CD4-positive, alpha-beta T cell (primary cell): Measurements from ENCODE around the gene LMX1B. TPM values are rescaled to one million over a fixed set of nuclear protein-coding genes. Genes with fewer than 3 reads are reported as not detected.

ENCODE experiments used
- ATAC-seq: fragments of 200-7000 bp; cut with Tn5 transposase; one replicate; pipeline ENCODE4 v1.10.0; 2022; ENCODE audit warnings: mild to moderate bottlenecking; ENCODE audit not compliant: poor library complexity
- CTCF ChIA-PET: fragments of 350-600 bp; sonication (Branson Sonifier 250); formaldehyde crosslinking; loops from one replicate; lab custom pipeline; 2021; ENCODE audit warnings: antibody characterized with exemption, inconsistent platforms; lab: Charles Lee
- POLR2A ChIA-PET: fragments of 350-600 bp; sonication (Branson Sonifier 250); formaldehyde crosslinking; loops from one replicate; lab custom pipeline; 2021; ENCODE audit warnings: antibody characterized with exemption, inconsistent platforms; lab: Charles Lee
- DNase-seq, 14 experiments: peaks; one replicate each; pipeline ENCODE4 v3.0.0-alpha.2; 2013 to 2020; ENCODE audit warnings: mixed read lengths in 2 of 14
- H3K27ac ChIP-seq, 2 donors: one replicate each; pipeline versions ENCODE4 v1.5.1 to v1.7.0; 2013; ENCODE audit warnings: low read length in 2 of 2, low read depth in 1 of 2, mild to moderate bottlenecking in 1 of 2
- H3K27me3 ChIP-seq, 2 experiments: 1 replicate in 1 of 2; 2 replicates in 1 of 2; pipeline versions ENCODE4 v1.6.1 to v1.7.0; 2013; ENCODE audit warnings: low read length in 2 of 2, control low read depth in 1 of 2, mild to moderate bottlenecking in 1 of 2, moderate library complexity in 1 of 2; ENCODE audit not compliant: insufficient read depth in 2 of 2, control insufficient read depth in 1 of 2
- H3K36me3 ChIP-seq: one replicate; pipeline ENCODE4 v1.6.1; 2013; ENCODE audit warnings: low read length, control low read depth; ENCODE audit not compliant: insufficient read depth
- H3K4me1 ChIP-seq: one replicate; pipeline ENCODE4 v1.6.1; 2013; ENCODE audit warnings: low read length, control low read depth; ENCODE audit not compliant: insufficient read depth
- H3K4me3 ChIP-seq: one replicate; pipeline ENCODE4 v1.5.1; 2013; ENCODE audit warnings: mild to moderate bottlenecking, low read length, moderate library complexity
- H3K9me3 ChIP-seq, 2 experiments: 1 replicate in 1 of 2; 2 replicates in 1 of 2; pipeline versions ENCODE4 v1.6.1 to v1.7.0; 2013; ENCODE audit warnings: low read length in 2 of 2, mild to moderate bottlenecking in 2 of 2, control low read depth in 1 of 2, moderate library complexity in 1 of 2; ENCODE audit not compliant: control insufficient read depth in 1 of 2, insufficient read depth in 1 of 2
- H3K27ac Mint-ChIP-seq: one replicate; pipeline ENCODE4 v1.8.0; 2020; ENCODE audit warnings: mixed read lengths
- H3K27me3 Mint-ChIP-seq: one replicate; pipeline ENCODE4 v1.8.0; 2021; ENCODE audit warnings: mixed read lengths
- H3K36me3 Mint-ChIP-seq: one replicate; pipeline ENCODE4 v1.8.0; 2021; ENCODE audit warnings: low read depth, mixed read lengths
- H3K4me1 Mint-ChIP-seq: one replicate; pipeline ENCODE4 v1.8.0; 2021; ENCODE audit warnings: low read depth, mixed read lengths
- H3K4me3 Mint-ChIP-seq: one replicate; pipeline ENCODE4 v1.8.0; 2020; ENCODE audit warnings: mild to moderate bottlenecking, mixed read lengths
- H3K9me3 Mint-ChIP-seq: one replicate; pipeline ENCODE4 v1.8.0; 2020; ENCODE audit warnings: mixed read lengths
- CTCF ChIP-seq: fragments of 200-600 bp; IDR thresholded peaks from one replicate; pipeline ENCODE4 v1.8.0; 2022; ENCODE audit warnings: antibody characterized with exemption, mild to moderate bottlenecking
- intact Hi-C, 2 experiments: fragments of 100-400 bp; cut with DNase I in 1 of 2; cut with micrococcal nuclease in 1 of 2; formaldehyde crosslinking; loops; one replicate each; pipeline versions ENCODE4 v1.15.1 to v1.9.0; 2023 to 2025; cut with DNase I, micrococcal nuclease
- total RNA-seq, 174 experiments: library from RNA in 2 of 174; stranded (reverse) in 2 of 174; gene quantifications; one replicate each; pipeline ENCODE4 v1.2.3 and lab custom pipeline; 2021 to 2026

Gene LMX1B
- total RNA-seq, 2 experiments from 2014 or later, result not detected

GRCh38 chr9:126733005-126733404 is 119.3 kb downstream of the LMX1B start:
- TF ChIP-seq CTCF, result no peak
- H3K4me1 Mint-ChIP-seq, result no peaks in the 10 kb centered on the region
- DNase-seq (no peak), ATAC-seq (no peak)
- intact Hi-C loops, result no loop called here
- ChIA-PET CTCF (interaction anchor here (1.3 to 1.5 kb wide), 2 partner anchors 42 to 49 kb away, joined by 3 to 4 read pairs; no protein-coding TSS in a partner anchor), POLR2A (interaction anchor here (4.5 kb wide), 1 partner anchor 10 kb away, joined by 16 read pairs; no protein-coding TSS in a partner anchor)
- peaks cover 0 to 17% of the 10 kb centered on the region in 2 experiments for H3K9me3 ChIP-seq
- H3K4me1 ChIP-seq, result no peaks in the 10 kb centered on the region
- H3K4me3 Mint-ChIP-seq, result no peak overlapping the region
- no peaks in the 10 kb centered on the region for H3K36me3 ChIP-seq
- no peak overlapping the region for H3K4me3 ChIP-seq
- peaks cover 0 to 4% of the 10 kb centered on the region in 2 experiments for H3K27me3 ChIP-seq
- H3K27ac ChIP-seq, result no peak overlapping the region
- H3K36me3 Mint-ChIP-seq, result no peaks in the 10 kb centered on the region
- H3K27me3 Mint-ChIP-seq, result no peaks in the 10 kb centered on the region
- no peak overlapping the region for H3K27ac Mint-ChIP-seq
- H3K9me3 Mint-ChIP-seq, result peaks cover 12% of the 10 kb centered on the region

- no peak for TF ChIP-seq CTCF
- CTCF ChIA-PET, result interaction anchor here (2.7 kb wide), 1 partner anchor 29 kb away, joined by 12 read pairs; no protein-coding TSS in a partner anchor
- peaks cover 0 to 4% of the 10 kb centered on the region in 2 experiments for H3K27me3 ChIP-seq
- no peaks in the 10 kb centered on the region for H3K4me1 ChIP-seq
- H3K4me3 ChIP-seq, result no peak overlapping the region
- Mint-ChIP-seq H3K4me3 (no peak overlapping the region), H3K36me3 (no peaks in the 10 kb centered on the region), H3K9me3 (peaks cover 12% of the 10 kb centered on the region), H3K27me3 (no peaks in the 10 kb centered on the region), H3K27ac (no peak overlapping the region), H3K4me1 (no peaks in the 10 kb centered on the region)
- peaks cover 0 to 17% of the 10 kb centered on the region in 2 experiments for H3K9me3 ChIP-seq
- ATAC-seq, result no peak
- POLR2A ChIA-PET, result interaction anchor here (4.5 kb wide), 1 partner anchor 11 kb away, joined by 16 read pairs; no protein-coding TSS in a partner anchor
- no peak for DNase-seq
- H3K27ac ChIP-seq, result no peak overlapping the region
- no peaks in the 10 kb centered on the region for H3K36me3 ChIP-seq
- intact Hi-C loops, result no loop called here
These were observed 121.1 kb downstream of the LMX1B start for GRCh38 chr9:126734877-126735276.

DNA sequence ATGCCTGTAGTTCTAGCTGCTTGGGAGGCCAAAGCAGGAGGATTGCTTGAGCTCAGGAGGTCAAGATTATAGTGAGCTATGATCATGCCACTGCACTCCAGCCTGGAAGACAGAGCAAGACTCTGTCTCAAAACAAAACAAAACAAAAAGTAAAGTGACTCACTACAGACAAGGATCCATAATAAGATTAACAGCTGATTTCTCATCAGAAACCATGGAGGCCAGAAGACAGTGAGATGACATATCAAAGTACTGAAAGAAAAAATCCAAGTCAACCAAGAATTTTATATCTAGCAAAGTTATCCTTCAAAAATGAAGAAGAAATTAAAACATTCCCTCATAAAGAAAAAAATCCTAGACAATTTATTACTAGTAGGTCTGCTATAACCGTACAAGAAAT is 121.8 kb downstream of the LMX1B start:
- H3K4me3 ChIP-seq, result no peak overlapping the region
- Mint-ChIP-seq H3K9me3 (peaks cover 12% of the 10 kb centered on the region), H3K36me3 (no peaks in the 10 kb centered on the region), H3K27ac (no peak overlapping the region), H3K4me1 (no peaks in the 10 kb centered on the region), H3K27me3 (no peaks in the 10 kb centered on the region), H3K4me3 (no peak overlapping the region)
- no peaks in the 10 kb centered on the region for H3K4me1 ChIP-seq
- DNase-seq (no peak), ATAC-seq (no peak)
- intact Hi-C loops, result no loop called here
- H3K36me3 ChIP-seq, result no peaks in the 10 kb centered on the region
- TF ChIP-seq CTCF, result no peak
- H3K9me3 ChIP-seq, result peaks cover 0 to 17% of the 10 kb centered on the region in 2 experiments
- no peak overlapping the region for H3K27ac ChIP-seq
- POLR2A ChIA-PET, result interaction anchor here (4.5 kb wide), 1 partner anchor 12 kb away, joined by 16 read pairs; no protein-coding TSS in a partner anchor
- CTCF ChIA-PET, result interaction anchor here (2.7 kb wide), 1 partner anchor 30 kb away, joined by 12 read pairs; no protein-coding TSS in a partner anchor
- peaks cover 0 to 4% of the 10 kb centered on the region in 2 experiments for H3K27me3 ChIP-seq
